ENCODE data around the gene PLCB1.

PLCB1 gene

GRCh38 chr20:8720089-8720488 is 588.0 kb downstream of the PLCB1 start:
- no peak for DNase-seq (ENCODE audit: low read depth in 2 of 2)

GRCh38 chr20:8721098-8721497 is 589.0 kb downstream of the PLCB1 start:
- DNase-seq (ENCODE audit: low read depth in 2 of 2) = no peak

GRCh38 chr20:8722277-8722928 is 590.3 kb downstream of the PLCB1 start:
- no peak for DNase-seq (ENCODE audit: low read depth in 2 of 2)

DNA sequence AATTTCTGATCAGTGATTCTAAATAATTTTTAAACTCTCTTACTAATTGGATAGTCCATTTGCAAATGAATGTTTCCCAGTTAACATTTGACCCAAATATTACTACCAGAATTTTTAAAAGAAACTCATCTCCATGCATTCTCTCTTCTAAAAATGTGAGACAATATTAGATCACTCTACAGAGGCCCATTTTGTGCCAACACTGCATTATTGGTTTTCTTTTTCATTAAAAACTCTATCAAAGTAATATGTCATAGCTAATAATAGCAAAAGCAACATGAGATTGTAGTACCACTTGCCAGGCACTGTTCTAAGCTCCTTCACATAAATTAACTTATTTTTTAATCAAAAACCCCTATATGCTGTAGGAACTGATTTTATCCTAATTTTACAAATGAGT is 591.2 kb downstream of the PLCB1 start:
- no peak for DNase-seq (ENCODE audit: low read depth in 2 of 2)

- DNase-seq (ENCODE audit: low read depth in 2 of 2) = no peak
Measured at GRCh38 chr20:8724884-8725283, 592.8 kb downstream of the PLCB1 start.

DNA sequence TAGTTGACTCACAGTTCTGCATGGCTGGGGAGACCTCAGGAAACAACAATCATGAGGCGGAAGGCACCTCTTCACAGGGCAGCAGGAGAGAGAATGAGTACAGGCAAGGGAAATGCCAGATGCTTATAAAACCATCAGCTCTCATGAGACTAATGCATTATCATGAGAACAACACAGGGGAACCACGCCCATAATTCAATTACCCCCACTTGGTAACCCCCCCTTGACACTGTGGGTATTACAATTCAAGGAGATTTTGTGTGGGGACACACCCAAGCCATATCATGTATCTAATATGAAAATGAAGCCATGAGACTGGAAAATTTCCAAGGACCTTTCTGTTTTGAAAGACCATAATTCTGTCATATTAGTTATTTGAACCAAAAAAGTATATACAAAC is 594.4 kb downstream of the PLCB1 start:
- no peak for DNase-seq (ENCODE audit: low read depth in 2 of 2)

DNA sequence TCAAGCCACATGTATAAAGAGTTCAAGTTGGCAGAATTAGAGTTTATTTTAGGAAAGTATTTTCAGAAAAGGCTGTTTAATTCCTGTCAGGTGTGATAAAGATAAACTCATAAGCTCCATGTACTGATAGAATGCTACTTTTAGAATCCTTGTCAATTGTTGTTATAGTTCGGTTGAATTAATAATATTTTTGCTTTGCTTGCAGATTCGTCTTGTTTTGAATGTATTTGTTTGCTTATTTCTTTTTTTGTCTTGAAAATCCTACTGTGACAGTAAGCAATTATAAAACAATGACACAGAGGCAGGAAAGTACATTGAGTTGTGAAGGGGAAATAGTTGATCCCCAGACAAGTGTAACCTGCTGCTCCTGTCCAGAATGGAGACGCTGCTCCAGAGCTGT is 602.9 kb downstream of the PLCB1 start:
- DNase-seq (ENCODE audit: low read depth in 2 of 2) = no peak

GRCh38 chr20:8735674-8736073 is 603.6 kb downstream of the PLCB1 start:
- no peak for DNase-seq (ENCODE audit: low read depth in 2 of 2)

- no peak for DNase-seq (ENCODE audit: low read depth in 2 of 2)
Measured at GRCh38 chr20:8740265-8740664, 608.2 kb downstream of the PLCB1 start.

- no peak for DNase-seq (ENCODE audit: low read depth in 2 of 2)
Measured at GRCh38 chr20:8744228-8744844, 612.3 kb downstream of the PLCB1 start.

GRCh38 chr20:8749101-8749500 is 617.0 kb downstream of the PLCB1 start:
- no peak for DNase-seq (ENCODE audit: low read depth in 2 of 2)

DNA sequence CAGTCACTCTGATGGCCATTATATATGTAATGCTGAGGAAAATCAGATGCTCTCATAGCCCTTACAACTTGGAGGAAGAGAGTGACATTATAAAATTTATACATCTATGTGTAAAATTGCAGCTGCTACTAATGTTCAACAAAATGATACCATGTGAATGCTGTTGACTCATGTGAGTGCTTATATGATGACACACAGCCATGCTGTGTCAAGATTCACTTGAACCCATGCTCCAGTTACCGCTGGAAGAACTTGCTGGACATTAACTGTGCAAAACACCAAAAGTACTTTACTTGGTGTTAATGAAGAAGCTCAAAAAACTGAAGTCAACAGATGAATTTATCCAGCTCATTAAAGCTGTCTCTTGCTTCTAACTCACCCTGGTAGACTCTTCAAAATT is 617.9 kb downstream of the PLCB1 start:
- no peak for DNase-seq (ENCODE audit: low read depth in 2 of 2)

GRCh38 chr20:8755340-8756118 is 623.5 kb downstream of the PLCB1 start:
- no peak for DNase-seq (ENCODE audit: low read depth in 2 of 2)

DNA sequence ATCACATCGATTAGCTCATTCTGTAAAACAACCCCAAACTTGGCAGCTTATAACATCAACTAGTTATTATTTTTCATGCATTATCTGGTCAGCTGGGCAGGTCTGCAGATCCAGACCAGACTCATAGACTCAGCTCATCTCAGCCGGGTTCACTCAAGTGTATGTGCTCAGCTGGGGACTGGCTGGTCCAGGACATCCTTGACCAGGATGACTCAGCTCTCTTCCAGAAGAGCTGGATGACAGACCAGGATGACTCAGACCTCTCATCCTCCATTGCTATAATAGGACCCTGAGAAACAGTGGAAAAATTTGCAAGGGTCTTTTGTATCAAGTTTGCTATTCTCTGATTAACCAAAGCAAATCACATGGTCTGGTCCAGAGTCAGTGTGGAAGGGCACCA is 624.3 kb downstream of the PLCB1 start:
- no peak for DNase-seq (ENCODE audit: low read depth in 2 of 2)

DNA sequence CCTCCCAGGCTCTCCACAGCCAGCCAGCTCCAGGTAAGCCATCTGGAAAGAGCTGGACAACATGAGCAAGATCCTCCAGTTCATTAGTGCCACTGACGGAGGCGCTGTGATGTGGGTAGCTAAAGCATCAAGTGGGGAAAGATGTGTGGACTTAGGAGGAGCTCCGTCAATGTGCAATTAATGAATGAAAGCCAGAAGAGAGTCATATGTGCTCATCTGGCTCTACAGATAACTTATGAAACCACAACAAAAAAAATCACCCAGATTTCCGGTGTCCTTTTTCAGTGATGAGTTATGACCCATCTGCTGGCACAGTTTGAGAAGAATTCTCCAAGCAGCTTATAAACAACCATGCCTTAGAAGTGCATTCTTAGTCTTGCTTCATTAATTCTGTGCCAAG is 625.1 kb downstream of the PLCB1 start:
- no peak for DNase-seq (ENCODE audit: low read depth in 2 of 2)

- DNase-seq (ENCODE audit: low read depth in 2 of 2) = no peak
Measured at GRCh38 chr20:8764344-8764962, 632.4 kb downstream of the PLCB1 start.

GRCh38 chr20:8766868-8767390 is 634.9 kb downstream of the PLCB1 start:
- no peak for DNase-seq (ENCODE audit: low read depth in 2 of 2)

GRCh38 chr20:8774412-8774811 is 642.3 kb downstream of the PLCB1 start:
- no peak for DNase-seq (ENCODE audit: low read depth in 2 of 2)

DNA sequence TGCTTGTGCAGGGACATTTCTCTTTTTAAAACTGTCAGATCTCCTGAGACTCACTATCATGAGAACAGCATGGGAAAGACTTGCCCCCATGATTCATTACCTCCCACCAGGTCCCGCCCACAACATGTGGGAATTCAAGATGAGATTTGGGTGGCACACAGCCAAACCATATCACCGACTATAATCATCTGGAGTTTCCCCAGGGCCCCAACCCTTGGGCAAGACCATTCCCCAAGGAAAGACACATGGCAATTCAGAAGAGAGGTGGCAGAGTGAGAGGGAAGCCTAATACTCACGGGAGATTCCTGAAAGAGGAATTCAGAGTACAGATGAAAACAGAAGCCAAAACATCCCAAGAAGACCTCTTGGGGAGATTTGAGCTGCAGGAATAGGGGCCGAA is 645.8 kb downstream of the PLCB1 start:
- DNase-seq (ENCODE audit: low read depth in 2 of 2) = no peak

DNA sequence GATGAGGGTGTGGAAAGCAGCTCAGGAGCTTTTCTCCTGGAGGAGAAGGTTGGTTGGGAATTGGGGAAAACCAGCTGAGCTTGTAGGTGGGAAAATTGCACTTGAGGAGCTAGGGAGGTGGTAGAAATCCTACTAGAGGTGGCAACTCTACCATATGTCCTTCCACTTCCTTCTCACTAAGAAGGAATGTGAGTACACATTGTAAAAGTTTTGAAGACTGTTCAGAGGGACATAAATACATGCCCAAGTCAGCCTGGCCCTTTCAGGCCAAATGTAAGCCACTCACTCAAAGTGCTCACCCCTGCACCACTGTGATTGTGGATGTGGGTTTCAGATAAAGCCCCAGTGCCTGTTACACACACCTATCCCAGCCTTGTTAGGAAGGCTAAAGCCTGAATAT is 646.3 kb downstream of the PLCB1 start:
- DNase-seq (ENCODE audit: low read depth in 2 of 2) = no peak

GRCh38 chr20:8780915-8781314 is 648.8 kb downstream of the PLCB1 start:
- DNase-seq (ENCODE audit: low read depth in 2 of 2) = no peak

GRCh38 chr20:8782804-8783203 is 650.7 kb downstream of the PLCB1 start:
- no peak for DNase-seq (ENCODE audit: low read depth in 2 of 2)

Data from stimulated activated CD8-positive, alpha-beta memory T cell treated with anti-CD3 and anti-CD28 coated beads, Interleukin-7, amount 100 ng/mL, for 4 hours (primary cell).